GM21423 (cell line): ENCODE data around the gene RPL7A.
"Not testable (repeated sequence)": the region's sequence is repeated elsewhere in the genome, so short reads cannot be mapped to it uniquely, and the experiment has no call there.

Source experiments
- ATAC-seq: cut with Tn5 transposase; IDR thresholded peaks from one replicate; pipeline ENCODE4 v1.9.1; 2021; ENCODE audit warnings: mild to moderate bottlenecking, moderate library complexity; ENCODE audit not compliant: unreplicated experiment

RPL7A gene

GRCh38 chr9:133384736-133385321, 36.8 kb downstream of the RPL7A start:
- no peak for ATAC-seq

GRCh38 chr9:133385452-133385851, 37.4 kb downstream of the RPL7A start:
- ATAC-seq = no peak

GRCh38 chr9:133386338-133386737, 38.3 kb downstream of the RPL7A start:
- ATAC-seq = no peak

GRCh38 chr9:133387680-133388079, 39.7 kb downstream of the RPL7A start:
- no peak for ATAC-seq

GRCh38 chr9:133389025-133389557, 41.1 kb downstream of the RPL7A start:
- ATAC-seq = no peak

- ATAC-seq = no peak
Observed at GRCh38 chr9:133389562-133389961, 41.5 kb downstream of the RPL7A start.

- ATAC-seq = no peak
Observed at GRCh38 chr9:133390713-133391112, 42.7 kb downstream of the RPL7A start.

- not testable (repeated sequence) for ATAC-seq
Observed at GRCh38 chr9:133391449-133391848, 43.4 kb downstream of the RPL7A start.

- not testable (repeated sequence) for ATAC-seq
Observed at GRCh38 chr9:133392308-133392707, 44.3 kb downstream of the RPL7A start.

GRCh38 chr9:133393399-133393798, 45.4 kb downstream of the RPL7A start:
- no peak for ATAC-seq

GRCh38 chr9:133394687-133395271, 46.8 kb downstream of the RPL7A start:
- no peak for ATAC-seq

GRCh38 chr9:133396952-133397351, 48.9 kb downstream of the RPL7A start:
- ATAC-seq = no peak

GRCh38 chr9:133397370-133397769, 49.4 kb downstream of the RPL7A start:
- no peak for ATAC-seq

- ATAC-seq = no peak
Observed at GRCh38 chr9:133397895-133398294, 49.9 kb downstream of the RPL7A start.

- no peak for ATAC-seq
Observed at GRCh38 chr9:133400292-133400691, 52.3 kb downstream of the RPL7A start.
